MV-4-11 (cell line): ENCODE results near the gene XIRP1.

Experiments used
- DNase-seq: peaks from one replicate; lab custom pipeline; 2025; lab: John Stamatoyannopoulos, UW

Gene XIRP1

GRCh38 chr3:39168156-39168780, 24.1 kb downstream of the XIRP1 start:
- no peak for DNase-seq

GRCh38 chr3:39166932-39167532, 25.4 kb downstream of the XIRP1 start:
- DNase-seq, result peak; percentile 92

GRCh38 chr3:39166134-39166710, 26.2 kb downstream of the XIRP1 start:
- DNase-seq, result peak; percentile 87

GRCh38 chr3:39165518-39165917, 26.9 kb downstream of the XIRP1 start:
- no peak for DNase-seq

- no peak for DNase-seq
Observed at GRCh38 chr3:39164414-39164813, 28.0 kb downstream of the XIRP1 start.

GRCh38 chr3:39158148-39158715, 34.2 kb downstream of the XIRP1 start:
- DNase-seq, result no peak

GRCh38 chr3:39157359-39157758, 35.0 kb downstream of the XIRP1 start:
- no peak for DNase-seq

- no peak for DNase-seq
Observed at GRCh38 chr3:39156421-39156820, 36.0 kb downstream of the XIRP1 start.

GRCh38 chr3:39154280-39155021, 37.9 kb downstream of the XIRP1 start:
- no peak for DNase-seq

GRCh38 chr3:39153977-39154279, 38.5 kb downstream of the XIRP1 start:
- DNase-seq, result no peak

GRCh38 chr3:39150803-39151631, 41.4 kb downstream of the XIRP1 start:
- peak; percentile 15 for DNase-seq

GRCh38 chr3:39150148-39150802, 42.1 kb downstream of the XIRP1 start:
- DNase-seq, result no peak

GRCh38 chr3:39149498-39150147, 42.8 kb downstream of the XIRP1 start:
- no peak for DNase-seq

GRCh38 chr3:39149059-39149455, 43.3 kb downstream of the XIRP1 start:
- no peak for DNase-seq

GRCh38 chr3:39148435-39149058, 43.8 kb downstream of the XIRP1 start:
- DNase-seq, result no peak

- peak; percentile 55 for DNase-seq
Observed at GRCh38 chr3:39147711-39148434, 44.5 kb downstream of the XIRP1 start.

- DNase-seq, result peak; percentile 95
Observed at GRCh38 chr3:39146611-39147591, 45.5 kb downstream of the XIRP1 start.

GRCh38 chr3:39146083-39146501, 46.3 kb downstream of the XIRP1 start:
- DNase-seq, result peak; percentile 86
